ENCODE data around the gene CC2D2B.
"Not testable (repeated sequence)": the region's sequence is repeated elsewhere in the genome, so short reads cannot be mapped to it uniquely, and the experiment has no call there.

The CC2D2B gene, protein sequence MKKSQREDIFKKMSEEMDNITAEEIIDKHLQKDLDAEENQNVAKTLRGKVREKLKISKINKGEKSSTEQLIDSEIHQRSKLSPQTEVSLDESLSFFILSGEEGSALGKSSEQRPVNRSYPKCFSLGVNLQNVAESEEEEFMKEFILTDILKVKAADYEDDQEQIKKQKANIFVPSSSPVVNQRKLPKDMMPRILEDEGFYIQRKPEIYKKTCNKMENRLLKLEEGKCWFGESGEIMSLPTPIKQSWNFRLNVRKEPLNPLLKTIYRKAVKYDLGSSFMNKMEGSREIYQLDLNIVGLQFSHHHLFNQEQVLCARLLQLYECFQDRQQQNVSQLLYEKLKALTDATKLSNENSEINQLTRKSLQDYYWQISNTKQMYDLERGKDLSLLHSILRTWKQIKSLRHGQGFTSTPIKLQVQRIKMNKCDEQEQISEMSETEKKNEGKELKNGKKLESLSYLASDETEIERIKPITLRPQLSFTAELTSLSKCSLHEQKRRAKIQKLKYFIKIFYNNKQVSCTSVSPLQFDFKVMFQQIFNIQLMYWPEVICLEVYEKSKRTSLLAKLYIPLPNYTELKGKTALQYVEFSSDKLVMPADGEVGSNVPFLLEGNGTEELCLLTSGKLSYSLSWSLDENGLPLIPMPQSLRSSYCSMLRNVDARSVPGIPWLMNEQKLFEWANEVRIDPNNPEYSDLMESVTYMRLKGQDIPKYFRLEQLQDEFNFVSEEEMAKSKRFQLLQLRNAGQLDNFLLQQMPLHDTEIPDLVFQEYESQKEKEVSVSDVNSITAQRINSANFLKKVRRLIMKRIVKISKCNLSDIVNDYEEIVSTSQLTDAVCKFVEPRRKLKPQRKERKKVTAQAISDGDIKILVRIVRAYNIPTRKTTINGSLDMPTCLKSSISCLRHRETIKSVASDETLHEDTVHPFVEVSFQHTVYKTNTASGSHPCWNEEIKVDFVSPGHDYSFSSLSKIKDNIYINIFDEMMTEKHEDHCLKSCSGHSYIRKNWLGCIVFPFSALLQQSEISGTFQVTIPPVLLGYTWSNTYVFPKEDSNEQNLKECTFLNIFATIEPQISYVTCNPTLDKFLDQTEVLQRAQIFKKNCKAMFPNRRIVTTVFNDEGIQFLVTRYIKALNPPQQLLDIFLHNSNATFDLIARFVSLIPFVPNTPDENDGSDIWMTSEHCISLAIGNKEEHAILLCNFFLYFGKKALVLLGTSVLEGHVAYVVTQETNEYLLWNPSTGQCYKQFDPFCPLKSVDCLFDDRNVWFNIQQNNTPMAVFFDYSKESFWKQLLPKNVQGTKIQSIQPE (N-terminal part only)

DNA sequence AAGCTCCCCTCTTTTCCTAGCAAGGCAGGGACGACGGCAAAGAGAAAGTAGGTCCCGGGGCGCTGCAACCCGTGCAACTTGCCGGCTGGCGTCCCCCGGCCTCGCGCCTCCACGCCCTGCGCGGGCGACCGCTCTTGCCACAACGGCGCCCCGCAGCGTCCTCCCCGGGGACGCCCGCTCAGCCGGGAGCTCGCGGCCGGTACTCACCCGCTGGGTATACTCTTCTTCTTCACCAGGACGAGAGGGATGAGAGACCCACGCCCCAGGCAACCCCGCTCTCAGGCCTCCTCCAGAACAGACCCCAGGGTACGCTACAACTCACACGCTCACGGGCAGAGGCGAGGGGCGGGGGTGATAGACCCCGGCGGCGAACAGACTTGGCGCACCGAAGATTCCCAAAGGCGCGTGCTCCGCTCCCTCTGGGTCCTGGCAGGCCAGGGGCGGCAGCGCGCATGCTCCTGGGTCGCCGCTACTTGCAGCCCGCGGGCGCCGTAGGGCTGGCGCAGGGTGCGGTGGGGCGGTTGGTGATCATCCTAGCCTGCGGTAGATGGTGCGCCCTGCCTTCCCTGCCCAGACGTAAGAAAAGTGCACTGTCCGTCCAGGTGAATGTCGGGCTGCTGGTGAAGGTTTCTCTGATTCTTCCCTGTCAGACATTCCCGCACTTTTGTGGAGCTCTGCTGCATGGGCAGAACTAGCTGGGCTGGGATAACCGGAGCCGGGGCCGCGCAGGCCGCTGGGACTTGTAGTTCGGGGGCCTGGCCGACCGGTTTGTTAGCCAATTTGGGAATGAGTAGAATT is at the start of gene CC2D2B:
Gene CC2D2B, plus strand, starts transcription at position 520 of the 798 bp plus-strand sequence. CDS start 3,349 bp downstream, outside the sequence.
- DNase-seq, result peak; percentile 94

DNA sequence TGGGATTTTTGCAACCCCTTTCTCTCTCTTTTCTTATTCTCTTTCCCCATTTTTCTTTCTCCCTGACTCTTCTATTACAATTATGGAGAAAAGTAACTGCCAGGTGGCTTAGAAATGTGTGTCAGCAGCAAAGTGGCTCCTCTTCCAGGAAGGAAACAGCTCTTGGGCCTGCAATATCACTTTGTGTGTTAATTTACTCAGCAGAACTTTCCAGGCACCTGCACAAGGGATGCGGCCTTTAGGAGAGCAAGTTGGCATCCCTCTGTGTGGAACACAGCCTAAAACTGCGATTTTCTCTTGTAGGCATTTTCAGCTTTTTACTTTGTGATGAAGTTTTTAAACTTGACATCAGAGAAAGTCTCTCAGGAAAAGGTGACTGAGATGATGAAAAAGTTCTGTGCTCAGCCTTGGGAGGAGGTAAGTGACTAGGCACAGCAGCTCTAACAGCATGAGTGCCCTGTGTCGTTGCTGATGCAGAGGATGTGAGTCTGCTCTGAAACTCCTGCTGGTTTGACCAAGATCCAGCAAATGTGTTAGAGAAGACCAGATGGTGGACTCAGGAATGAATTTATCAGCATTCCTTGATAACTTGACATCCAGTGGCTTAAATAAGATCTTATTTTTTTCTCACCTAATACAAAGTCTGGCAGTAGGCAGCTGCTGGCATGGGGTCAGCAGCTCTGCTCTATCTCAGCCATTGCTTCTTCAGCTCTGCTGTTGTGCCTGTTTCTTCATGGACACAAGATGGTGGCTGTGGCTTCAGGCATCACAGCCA is 47.4 kb upstream of the CC2D2B start:
- DNase-seq, result no peak

DNA sequence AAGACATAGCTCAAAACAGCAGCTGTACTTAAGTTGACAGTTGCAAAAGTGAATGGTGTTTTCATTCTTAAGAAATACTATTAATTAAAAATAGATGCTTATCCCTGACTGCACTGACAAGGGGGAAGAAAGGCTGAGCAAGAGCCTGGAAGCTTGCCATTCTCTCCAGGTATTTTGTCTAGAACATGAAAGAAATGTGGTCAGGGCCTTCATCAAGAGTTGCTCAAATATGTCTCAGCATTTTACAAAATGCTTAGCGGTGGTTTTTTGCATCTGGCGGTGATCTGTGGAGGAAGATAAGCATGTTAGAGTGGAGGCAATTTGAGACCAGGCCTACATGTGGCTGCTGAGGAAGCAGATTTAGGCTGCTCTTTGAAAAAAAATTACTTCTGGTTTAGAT is 46.4 kb upstream of the CC2D2B start:
- DNase-seq, result no peak

DNA sequence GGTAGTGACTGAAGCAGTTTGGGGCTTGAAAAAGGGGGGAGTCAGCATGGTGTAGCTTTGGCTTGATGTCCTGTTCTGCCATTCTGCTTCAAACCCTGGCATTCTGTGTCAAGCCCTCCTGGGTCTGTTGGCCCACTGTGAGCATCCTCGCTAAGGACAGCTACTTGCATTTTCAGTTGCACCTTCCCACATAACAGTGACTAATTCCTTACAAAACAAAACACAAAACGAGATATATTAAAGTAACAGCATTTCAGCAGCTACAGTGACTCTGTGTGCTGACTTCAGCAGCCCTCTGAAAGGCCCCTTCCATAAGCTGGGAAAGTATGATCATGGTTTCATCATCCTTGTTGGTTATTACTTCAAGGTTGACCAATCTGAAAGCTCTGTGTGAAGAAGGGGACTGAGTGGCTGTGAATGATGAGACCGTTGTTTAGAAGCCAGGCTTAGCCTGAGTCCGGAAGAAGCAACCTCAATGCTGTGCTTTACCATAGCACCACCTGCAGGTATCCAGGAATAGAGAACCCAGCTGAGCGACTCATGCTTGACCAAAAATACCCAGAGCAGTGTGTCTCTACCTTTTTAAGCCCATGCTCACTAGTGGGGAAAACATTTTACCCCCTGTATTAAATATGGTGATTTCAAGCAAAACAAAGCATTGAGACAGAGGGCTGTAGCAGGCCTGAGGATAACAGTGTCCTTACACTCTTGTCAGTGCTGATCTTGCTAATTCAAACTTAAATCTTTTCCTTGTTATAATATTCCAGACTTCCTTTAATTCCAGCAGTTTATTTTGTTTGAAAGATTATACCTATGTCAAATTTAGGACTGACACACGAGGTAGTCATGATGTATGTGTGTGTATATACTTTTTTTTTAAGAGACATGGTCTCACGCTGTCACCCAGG is 42.6 kb upstream of the CC2D2B start:
- DNase-seq, result peak; percentile 5

DNA sequence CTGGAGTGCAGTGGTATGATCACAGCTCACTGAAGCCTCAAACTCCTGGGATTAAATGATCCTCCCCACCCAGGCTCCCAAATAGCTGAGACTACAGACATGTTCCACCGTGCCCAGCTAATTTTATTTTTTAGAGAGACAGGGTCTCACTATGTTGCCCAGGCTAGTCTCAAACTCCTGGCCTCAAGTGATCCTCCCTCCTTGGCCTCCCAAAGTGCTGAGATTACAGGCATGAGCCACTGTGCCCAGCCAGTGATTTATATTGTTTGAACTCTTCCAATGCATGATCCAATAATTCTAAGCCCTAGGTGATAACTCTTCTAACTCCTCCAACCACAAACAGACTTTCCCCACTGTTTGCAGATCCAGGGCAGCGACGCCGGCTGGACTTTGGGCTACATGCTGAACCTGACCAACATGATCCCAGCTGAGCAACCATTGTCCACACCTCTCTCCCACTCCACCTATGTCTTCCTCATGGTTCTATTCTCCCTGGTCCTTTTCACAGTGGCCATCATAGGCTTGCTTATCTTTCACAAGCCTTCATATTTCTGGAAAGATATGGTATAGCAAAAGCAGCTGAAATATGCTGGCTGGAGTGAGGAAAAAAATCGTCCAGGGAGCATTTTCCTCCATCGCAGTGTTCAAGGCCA is 41.8 kb upstream of the CC2D2B start:
- no peak for DNase-seq

DNA sequence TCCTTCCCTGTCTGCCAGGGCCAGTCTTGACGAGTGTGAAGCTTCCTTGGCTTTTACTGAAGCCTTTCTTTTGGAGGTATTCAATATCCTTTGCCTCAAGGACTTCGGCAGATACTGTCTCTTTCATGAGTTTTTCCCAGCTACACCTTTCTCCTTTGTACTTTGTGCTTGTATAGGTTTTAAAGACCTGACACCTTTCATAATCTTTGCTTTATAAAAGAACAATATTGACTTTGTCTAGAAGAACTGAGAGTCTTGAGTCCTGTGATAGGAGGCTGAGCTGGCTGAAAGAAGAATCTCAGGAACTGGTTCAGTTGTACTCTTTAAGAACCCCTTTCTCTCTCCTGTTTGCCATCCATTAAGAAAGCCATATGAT is 41.3 kb upstream of the CC2D2B start:
- DNase-seq, result no peak

DNA sequence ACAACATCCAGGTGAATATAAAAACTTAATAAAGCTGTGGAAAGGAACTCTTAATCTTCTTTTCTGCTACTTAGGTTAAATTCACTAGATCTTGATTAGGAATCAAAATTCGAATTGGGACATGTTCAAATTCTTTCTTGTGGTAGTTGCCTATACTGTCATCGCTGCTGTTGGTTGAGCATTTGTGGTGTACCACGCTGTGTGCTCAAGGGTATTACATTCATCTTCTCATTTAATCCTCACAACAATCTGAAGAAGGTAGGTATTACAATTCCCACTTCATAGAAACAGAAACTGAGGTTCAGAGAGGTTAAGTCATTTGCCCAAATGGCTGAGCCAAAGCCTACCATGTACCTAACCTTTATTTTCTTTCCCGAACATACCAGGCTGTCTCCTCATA is 39.9 kb upstream of the CC2D2B start:
- no peak for DNase-seq

DNA sequence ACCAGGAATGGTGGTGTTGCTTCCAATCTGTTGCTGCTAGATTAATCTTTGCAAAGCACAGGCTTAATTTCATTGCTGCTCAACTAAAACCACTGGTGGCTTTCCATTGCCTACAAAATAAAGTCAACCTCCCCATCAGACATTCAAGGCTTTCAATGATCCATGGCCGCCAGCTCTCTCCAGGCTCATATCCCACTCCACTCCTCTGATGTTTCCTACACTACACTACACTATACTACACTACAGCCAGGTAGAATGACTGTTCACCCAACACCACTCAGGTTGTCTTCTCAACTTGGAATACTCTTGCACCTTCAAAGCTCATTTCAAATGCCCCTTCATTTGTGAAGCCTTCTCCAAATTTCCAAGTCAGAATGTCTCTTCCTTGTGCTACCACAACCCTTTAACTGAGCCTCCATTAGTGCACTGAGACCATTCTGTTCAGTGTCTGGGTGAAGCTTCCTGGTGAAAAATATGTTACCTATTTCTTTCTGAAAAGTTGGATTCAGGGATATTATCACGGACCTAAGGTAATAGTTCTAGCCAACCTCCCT is 35.5 kb upstream of the CC2D2B start:
- no peak for DNase-seq

DNA sequence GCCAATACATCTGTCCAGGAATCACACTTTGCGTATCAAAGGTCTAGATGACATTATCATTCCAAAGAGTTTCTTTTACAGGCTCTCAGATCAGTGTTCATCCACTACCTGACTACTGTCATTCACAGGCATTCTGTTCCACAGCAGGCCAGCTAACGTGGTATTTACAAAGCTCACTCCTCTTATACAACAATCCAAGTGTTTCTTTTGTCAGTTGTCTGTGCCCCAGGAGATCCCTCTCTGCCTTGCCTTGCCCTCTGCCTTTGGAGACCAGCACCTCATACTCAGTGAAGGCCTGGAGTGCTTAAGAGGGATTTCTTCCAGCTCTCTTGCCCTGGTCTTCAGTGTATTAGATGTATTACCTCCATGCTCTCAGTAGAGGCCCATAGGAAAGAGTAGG is 34.6 kb upstream of the CC2D2B start:
- no peak for DNase-seq

DNA sequence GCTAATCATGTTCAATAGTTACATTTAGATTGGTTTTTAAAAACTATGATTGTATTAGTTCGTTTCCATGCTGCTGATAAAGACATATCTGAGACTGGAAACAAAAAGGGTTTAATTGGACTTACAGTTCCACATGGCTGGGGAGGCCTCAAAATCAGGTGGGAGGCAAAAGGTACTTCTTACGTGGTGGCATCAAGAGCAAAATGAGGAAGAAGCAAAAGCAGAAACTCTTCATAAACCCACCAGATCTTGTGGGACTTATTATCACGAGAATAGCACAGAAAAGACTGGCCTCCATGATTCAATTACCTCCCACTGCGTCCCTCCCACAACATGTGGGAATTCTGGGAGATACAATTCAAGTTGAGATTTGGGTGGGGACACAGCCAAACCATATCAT is 34.1 kb upstream of the CC2D2B start:
- no peak for DNase-seq

DNA sequence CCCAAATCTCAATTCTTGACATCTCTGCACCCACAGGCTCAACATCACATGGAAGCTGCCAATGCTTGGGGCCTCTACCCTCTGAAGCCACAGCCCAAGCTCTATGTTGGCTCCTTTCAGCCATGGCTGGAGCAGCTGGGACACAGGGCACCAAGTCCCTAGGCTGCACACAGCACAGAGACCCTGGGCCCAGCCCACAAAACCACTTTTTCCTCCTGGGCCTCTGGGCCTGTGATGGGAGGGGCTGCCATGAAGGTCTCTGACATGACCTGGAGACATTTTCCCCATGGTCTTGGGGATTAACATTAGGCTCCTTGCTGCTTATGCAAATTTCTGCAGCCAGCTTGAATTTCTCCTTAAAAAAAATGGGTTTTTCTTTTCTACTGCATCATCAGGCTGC is 33.0 kb upstream of the CC2D2B start:
- DNase-seq, result not testable (repeated sequence)

DNA sequence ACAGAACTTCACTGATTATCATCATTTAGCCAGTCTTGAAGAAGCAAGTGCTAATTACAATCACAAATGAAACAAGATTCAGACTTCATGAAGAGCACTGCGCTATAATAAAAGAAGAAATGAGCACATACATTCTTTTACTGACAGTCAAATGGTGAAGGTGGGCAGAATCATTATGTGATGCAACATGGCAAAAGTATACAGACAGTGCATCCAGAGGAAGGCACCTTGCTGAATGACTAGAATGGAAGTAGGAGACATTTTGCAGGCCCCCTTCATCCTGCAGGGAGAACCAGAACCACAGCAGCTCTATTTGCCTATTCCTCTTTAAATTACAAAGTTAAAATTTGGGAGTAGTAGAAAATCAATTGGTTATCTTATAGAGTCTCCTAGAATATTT is 31.0 kb upstream of the CC2D2B start:
- no peak for DNase-seq

DNA sequence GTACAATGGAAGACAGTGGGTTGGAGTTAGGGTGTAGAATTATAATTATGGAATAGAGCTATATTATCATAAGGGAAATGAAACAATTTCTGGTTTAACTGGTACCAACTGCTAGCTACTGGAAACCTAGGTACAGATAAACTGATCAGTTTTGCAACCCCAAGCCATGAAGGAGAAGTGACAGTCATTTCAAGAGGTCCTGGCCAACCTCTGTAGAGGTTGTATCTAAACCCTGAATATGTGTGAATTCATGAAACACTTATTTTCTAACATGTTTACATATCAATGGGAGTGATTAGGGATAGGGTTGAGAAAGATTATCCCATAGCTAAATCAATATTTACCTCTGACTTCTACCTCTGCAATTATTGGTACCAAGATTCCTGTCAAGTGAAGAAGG is 29.9 kb upstream of the CC2D2B start:
- DNase-seq, result no peak

DNA sequence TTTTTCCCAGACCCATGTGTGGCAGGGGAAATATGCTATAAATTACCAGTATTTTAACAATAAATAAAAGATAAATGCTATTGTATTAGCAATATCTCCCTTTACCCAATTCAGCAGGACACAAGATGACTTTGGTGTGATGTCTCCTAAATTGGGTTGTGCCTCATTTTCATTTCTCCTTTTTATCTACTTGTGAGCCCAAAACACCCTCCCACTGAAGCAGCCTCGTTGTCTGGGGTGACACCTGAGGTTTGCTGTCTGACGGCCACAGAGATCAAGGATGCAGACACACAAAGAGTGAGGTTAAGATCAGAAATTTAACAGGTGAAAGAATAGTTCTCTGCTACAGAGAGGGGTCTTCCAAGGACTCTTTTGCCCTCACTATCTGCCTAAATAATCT is 27.1 kb upstream of the CC2D2B start:
- DNase-seq, result no peak

DNA sequence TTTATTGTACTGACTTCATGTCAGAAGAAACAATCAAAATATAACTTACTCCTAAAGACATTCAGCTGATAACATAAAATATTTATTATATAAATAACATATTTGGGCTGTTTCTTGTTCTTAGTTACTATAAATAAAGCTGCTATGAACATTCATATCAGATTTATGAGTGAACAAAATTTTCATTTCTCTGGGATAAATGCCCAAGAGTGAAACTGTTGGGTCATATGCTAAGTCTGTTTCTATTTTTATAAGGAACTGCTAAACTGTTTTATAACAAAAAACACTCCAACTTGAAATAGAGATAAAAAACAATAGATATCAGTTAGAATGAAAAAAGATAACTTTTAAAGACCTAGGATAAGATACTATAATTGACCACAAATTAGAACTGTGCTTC is 26.5 kb upstream of the CC2D2B start:
- no peak for DNase-seq

DNA sequence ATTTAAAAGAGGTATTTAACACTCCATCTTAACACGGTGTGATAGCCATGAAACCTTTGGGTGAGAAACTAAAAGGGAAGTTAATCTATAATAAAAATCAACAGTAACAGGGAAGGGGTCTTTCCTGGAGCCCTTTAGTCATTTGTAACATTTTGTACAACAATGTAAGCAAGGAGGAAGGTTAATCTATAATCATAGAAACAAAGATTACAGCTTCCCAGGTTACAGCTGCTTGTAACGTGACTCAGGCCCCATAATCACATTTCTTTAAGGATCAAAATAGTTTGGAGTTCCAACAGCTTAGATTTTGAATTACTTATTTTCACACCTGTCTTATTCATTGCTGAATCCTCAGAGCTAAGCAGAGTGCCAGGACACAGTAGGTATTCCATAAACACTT is 17.9 kb upstream of the CC2D2B start:
- DNase-seq, result no peak

DNA sequence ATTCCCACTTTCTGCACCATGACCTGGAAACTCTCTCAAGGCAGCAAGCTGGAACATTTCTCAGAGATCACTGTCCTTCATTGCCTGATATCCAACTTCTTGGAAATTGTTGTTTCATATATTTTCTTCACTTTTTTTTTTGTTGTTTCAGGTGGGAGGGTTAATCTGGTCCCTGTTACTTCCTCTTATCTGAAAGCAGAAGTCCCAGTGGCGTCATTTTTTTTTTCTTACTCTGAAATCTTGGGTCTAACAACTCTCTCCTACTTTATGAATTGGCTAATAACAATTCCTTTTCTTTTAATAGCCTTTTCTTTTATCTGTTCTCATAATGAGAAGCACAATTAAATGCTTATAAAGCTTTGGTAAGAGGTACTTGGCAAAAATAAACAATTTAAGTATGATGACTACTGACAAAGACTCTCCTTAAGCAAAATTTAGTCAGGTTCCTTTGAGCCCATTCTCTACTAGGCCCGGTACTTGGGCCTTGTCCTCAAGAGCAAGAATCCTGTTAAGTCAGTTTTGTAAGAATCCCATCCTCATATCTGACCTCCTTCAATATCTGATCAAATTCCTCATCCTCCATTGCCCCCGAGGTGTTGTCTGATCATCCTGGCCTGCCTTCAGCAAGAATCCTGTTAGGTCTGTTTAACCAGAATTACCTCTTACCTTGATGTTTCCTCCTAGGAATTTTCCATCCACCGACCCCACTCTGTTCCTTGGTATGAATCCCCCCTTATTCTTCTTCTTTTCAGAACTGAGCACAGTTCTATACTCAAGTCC is 11.5 kb upstream of the CC2D2B start:
- no peak for DNase-seq

DNA sequence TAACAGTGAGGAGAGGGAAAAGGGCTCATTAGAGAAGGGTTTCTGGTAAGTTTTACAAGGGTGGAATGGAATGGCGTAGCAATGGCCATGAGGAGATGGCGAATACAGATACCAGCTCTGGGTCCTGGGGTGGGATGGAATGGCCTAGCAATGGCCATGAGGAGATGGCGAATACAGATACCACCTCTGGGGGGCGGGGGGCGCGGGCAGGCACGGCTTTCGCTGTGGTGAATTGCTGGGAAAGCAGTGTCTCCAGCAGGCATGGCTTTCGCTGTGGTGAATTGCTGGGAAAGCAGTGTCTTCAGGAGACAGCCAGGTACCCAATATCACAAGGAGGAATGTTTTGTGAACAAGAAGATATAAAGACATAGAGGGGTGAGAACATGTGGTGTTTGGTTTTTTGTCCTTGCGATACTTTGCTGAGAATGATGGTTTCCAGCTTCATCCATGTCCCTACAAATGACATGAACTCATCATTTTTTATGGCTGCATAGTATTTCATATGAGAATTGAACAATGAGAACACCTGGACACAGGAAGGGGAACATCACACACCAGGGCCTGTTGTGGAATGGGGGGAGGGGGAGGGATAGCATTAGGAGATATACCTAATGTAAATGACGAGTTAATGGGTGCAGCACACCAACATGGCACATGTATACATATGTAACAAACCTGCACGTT is 1.7 kb upstream of the CC2D2B start:
- DNase-seq, result not testable (repeated sequence)
